ENCODE data around the gene UQCRC1. TPM values are rescaled to one million over a fixed set of nuclear protein-coding genes. Genes with fewer than 3 reads are reported as not detected.

UQCRC1 gene
- total RNA-seq, 4 donors from 2014 or later, result 679 to 861 (median 720) TPM

GRCh38 chr3:48630833-48631232 is 21.4 kb upstream of the UQCRC1 start:
- Histone ChIP-seq H3K27ac (no peak overlapping the region), H3K4me3 (no peak overlapping the region), H3K36me3 (peaks cover 0 to 51% of the 10 kb centered on the region in 2 donors), H3K4me1 (peaks cover 5 to 14% of the 10 kb centered on the region in 2 donors), H3K27me3 (no peaks in the 10 kb centered on the region), H3K9me3 (no peaks in the 10 kb centered on the region)
- ATAC-seq (no peak), DNase-seq (no peak)
- TF ChIP-seq CTCF (IDR thresholded peaks at IDR 0.05 in 4 of 5, conservative IDR thresholded peaks at IDR 0.05 in 1 of 5), result no peak
- no peak for TF ChIP-seq POLR2A (IDR thresholded peaks at IDR 0.05)
- intact Hi-C loops (cut with DNase I; ENCODE audit: low total_unique reads), result no loop called here
- in situ Hi-C loops (cut with MboI; ENCODE audit: low sequenced_read_pairs in 4 of 4), result no loop called here

DNA sequence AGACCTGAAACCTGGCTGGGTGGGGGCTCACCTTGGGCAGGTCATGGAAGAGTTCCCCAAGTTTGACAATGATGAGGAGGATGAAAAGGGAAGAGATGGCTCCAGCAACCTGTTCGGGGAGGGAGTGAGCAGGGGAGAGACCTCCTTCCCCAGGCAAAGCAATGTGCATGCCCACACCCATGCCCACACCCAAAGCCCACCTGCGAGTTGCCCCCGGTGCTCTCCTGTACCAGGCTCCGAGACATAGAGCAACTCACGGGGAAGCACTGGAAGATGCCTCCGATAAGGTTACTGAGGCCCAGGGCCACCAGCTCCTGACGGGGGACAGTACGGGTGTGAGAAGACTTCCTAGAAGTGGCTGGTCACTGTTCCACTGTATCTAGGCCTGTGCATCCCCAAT is 21.0 kb upstream of the UQCRC1 start:
- no peaks in the 10 kb centered on the region for H3K9me3 ChIP-seq
- no peak overlapping the region for H3K27ac ChIP-seq
- ATAC-seq, result no peak
- intact Hi-C loops (cut with DNase I; ENCODE audit: low total_unique reads), result no loop called here
- no peak for DNase-seq
- TF ChIP-seq POLR2A (IDR thresholded peaks at IDR 0.05) (no peak), CTCF (IDR thresholded peaks at IDR 0.05 in 4 of 5, conservative IDR thresholded peaks at IDR 0.05 in 1 of 5) (no peak)
- H3K27me3 ChIP-seq, result no peaks in the 10 kb centered on the region
- in situ Hi-C loops (cut with MboI; ENCODE audit: low sequenced_read_pairs in 4 of 4), result no loop called here
- no peak overlapping the region for H3K4me3 ChIP-seq
- peaks cover 0 to 55% of the 10 kb centered on the region in 2 donors for H3K36me3 ChIP-seq
- peaks cover 5 to 10% of the 10 kb centered on the region in 2 donors for H3K4me1 ChIP-seq

DNA sequence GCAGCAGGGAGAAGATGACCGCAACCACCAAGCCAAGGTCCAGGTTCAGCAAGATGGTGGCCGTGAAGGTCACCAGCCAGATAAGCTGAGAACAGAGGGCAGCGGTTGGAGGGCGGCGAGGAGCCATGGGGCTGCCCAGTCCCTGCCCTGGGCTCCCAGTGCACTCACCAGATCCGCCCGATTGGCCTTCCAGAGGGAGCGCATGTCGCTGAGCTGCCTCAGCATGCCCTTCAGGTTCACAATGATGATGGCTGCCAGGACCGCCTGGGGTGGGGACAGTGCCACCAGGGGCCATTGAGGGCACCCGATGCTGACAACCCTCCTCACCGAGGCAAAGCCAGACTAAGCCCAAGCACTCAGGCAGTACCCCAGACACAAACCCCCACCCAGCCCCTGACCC is 20.4 kb upstream of the UQCRC1 start:
- H3K27ac ChIP-seq, result no peak overlapping the region
- DNase-seq (no peak), ATAC-seq (no peak)
- intact Hi-C loops (cut with DNase I; ENCODE audit: low total_unique reads) (no loop called here), in situ Hi-C loops (cut with MboI; ENCODE audit: low sequenced_read_pairs in 4 of 4) (no loop called here)
- H3K36me3 ChIP-seq, result peaks cover 0 to 58% of the 10 kb centered on the region in 2 donors
- H3K4me1 ChIP-seq, result peaks cover 5 to 10% of the 10 kb centered on the region in 2 donors
- no peak for TF ChIP-seq POLR2A (IDR thresholded peaks at IDR 0.05)
- TF ChIP-seq CTCF (IDR thresholded peaks at IDR 0.05 in 4 of 5, conservative IDR thresholded peaks at IDR 0.05 in 1 of 5), result no peak
- no peaks in the 10 kb centered on the region for H3K27me3 ChIP-seq
- H3K9me3 ChIP-seq, result no peaks in the 10 kb centered on the region
- H3K4me3 ChIP-seq, result no peak overlapping the region

GRCh38 chr3:48628277-48629017 is 19.0 kb upstream of the UQCRC1 start:
- no peak for ATAC-seq
- intact Hi-C loops (cut with DNase I; ENCODE audit: low total_unique reads), result no loop called here
- no peak overlapping the region for H3K4me3 ChIP-seq

More at GRCh38 chr3:48628277-48629017, 19.0 kb upstream of the UQCRC1 start:
- no peak for DNase-seq
- Histone ChIP-seq H3K27me3 (no peaks in the 10 kb centered on the region), H3K9me3 (no peaks in the 10 kb centered on the region), H3K4me1 (no peaks in the 10 kb centered on the region), H3K36me3 (peaks cover 0 to 58% of the 10 kb centered on the region in 2 donors), H3K27ac (no peak overlapping the region)
- TF ChIP-seq CTCF (IDR thresholded peaks at IDR 0.05 in 4 of 5, conservative IDR thresholded peaks at IDR 0.05 in 1 of 5), result no peak
- TF ChIP-seq POLR2A (IDR thresholded peaks at IDR 0.05), result no peak
- in situ Hi-C loops (cut with MboI; ENCODE audit: low sequenced_read_pairs in 4 of 4), result no loop called here

All from gastrocnemius medialis (tissue), 4 donors.